Psoas muscle (tissue), 8 donors: ENCODE measurements around the gene CSF3R. TPM values are rescaled to one million over a fixed set of nuclear protein-coding genes. Genes with fewer than 3 reads are reported as not detected.
"Not testable (repeated sequence)": the region's sequence is repeated elsewhere in the genome, so short reads cannot be mapped to it uniquely, and the experiment has no call there.

Experiments
- ATAC-seq, 4 donors: fragments of 200-7000 bp; cut with Tn5 transposase; one replicate each; pipeline ENCODE4 v1.9.1; 2020; ENCODE audit warnings: moderate library complexity in 3 of 4, mild to moderate bottlenecking in 2 of 4
- DNase-seq, 2 donors: peaks; one replicate each; pipeline ENCODE4 v3.0.0-alpha.2; 2020
- H3K27ac ChIP-seq: fragments of 200-600 bp; one replicate; pipeline ENCODE4 v1.8.0; 2022
- H3K27me3 ChIP-seq, 3 donors: fragments of 200-600 bp in 1 of 3; one replicate each; pipeline versions ENCODE4 v1.6.1 to v1.8.0; 2013 to 2022; ENCODE audit warnings: low read length in 2 of 3, mild to moderate bottlenecking in 2 of 3, moderate library complexity in 1 of 3; ENCODE audit not compliant: insufficient read depth in 3 of 3
- H3K36me3 ChIP-seq, 2 donors: fragments of 200-600 bp in 1 of 2; one replicate each; pipeline versions ENCODE4 v1.6.1 to v1.8.0; 2013 to 2022; ENCODE audit warnings: low read depth in 1 of 2, mild to moderate bottlenecking in 1 of 2, moderate library complexity in 1 of 2; ENCODE audit not compliant: insufficient read depth in 1 of 2
- H3K4me1 ChIP-seq: fragments of 200-600 bp; one replicate; pipeline ENCODE4 v1.8.0; 2022
- H3K4me3 ChIP-seq: fragments of 200-600 bp; one replicate; pipeline ENCODE4 v1.8.0; 2022; ENCODE audit warnings: mild to moderate bottlenecking
- H3K9me3 ChIP-seq: fragments of 200-600 bp; one replicate; pipeline ENCODE4 v1.8.0; 2022
- CTCF ChIP-seq: fragments of 200-600 bp; IDR thresholded peaks from one replicate; pipeline ENCODE4 v1.8.0; 2022; ENCODE audit warnings: antibody characterized with exemption
- WGBS, 3 donors: extraction: QIAGEN DNeasy Blood & Tissue Kit; methylation state at CpG; one replicate each; pipeline versions ENCODE4 v1.1.6 to v1.1.7; 2013; 5-methylcytosine and 5-hydroxymethylcytosine counted together
- intact Hi-C, 2 donors: fragments of 100-400 bp; cut with DNase I; formaldehyde crosslinking; loops; one replicate each; pipeline versions ENCODE4 v1.11.0 to v1.14.2; 2022
- polyA plus RNA-seq, 3 donors: library from polyadenylated mRNA; stranded (reverse); fragments of 200-250 nt; gene quantifications; one replicate each; pipeline ENCODE4 v1.2.3, GENCODE V29; 2013
- total RNA-seq, 4 donors: library from RNA; stranded (reverse); fragmentation: NEBNext Ultra II Directional in 2 of 4; extraction: Animal tissue kit (Norgen Biotek cat#: 25700) in 2 of 4; gene quantifications; one replicate each; pipeline versions ENCODE4 v1.2.1 to v1.2.4, GENCODE V29; 2021 to 2023
- donor health status: healthy with polysubstance abuse.
- donor health status: DM: no; HTN: no; CAD: no; lungs with moderate emphysema.
- donor health status: Bipolar disorder and iron deficiency.
- donor health status: healthy.
- donor health status: DM: yes; HTN: yes; CAD: no.
- donor health status: DM: no; HTN: no; CAD: no.
- donor health status: DM: no; HTN: no; CAD: no.
- donor health status: DM: yes; HTN: yes; CAD: no.

The CSF3R gene
- total and polyA plus RNA-seq, 7 donors, result 0.52 to 6.5 (median 1.9) TPM

DNA sequence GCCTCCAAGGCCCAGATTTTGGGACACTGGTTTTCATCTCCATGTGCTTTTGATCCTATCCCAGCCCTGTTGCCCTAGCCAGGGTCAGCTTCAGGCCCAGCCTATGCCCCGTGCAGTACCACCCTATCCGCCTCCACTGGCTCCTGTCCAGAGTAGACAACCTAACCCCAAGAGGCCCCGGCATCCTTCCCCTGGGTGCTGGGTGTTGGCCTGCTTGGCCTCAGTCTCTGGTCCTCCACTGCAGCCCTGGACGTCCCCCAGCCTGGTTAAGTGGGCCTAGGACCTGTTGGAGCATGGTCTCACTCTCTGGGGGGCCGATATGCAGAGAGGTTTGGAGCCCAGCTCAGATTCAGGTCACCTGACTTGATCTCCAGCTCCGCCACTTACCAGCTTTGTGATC is 1.6 kb downstream of the CSF3R start:
- no peak for TF ChIP-seq CTCF
- ATAC-seq, result no peak
- no peak for DNase-seq
- intact Hi-C loops, result no loop called here
- 70 to 78% (median 74%) methylated on average over 6 of the region's 6 CpGs for WGBS, 3 donors
- peaks cover 0 to 4% (median 0%) of the 10 kb centered on the region in 3 donors for H3K27me3 ChIP-seq
- H3K36me3 ChIP-seq, result no peaks in the 10 kb centered on the region
- no peak overlapping the region for H3K4me3 ChIP-seq
- no peaks in the 10 kb centered on the region for H3K9me3 ChIP-seq
- no peaks in the 10 kb centered on the region for H3K4me1 ChIP-seq
- no peak overlapping the region for H3K27ac ChIP-seq

GRCh38 chr1:36480161-36480560 is 2.6 kb downstream of the CSF3R start:
- H3K36me3 ChIP-seq, result no peaks in the 10 kb centered on the region
- intact Hi-C loops, result no loop called here
- H3K9me3 ChIP-seq, result no peaks in the 10 kb centered on the region
- no peak overlapping the region for H3K27ac ChIP-seq
- no peaks in the 10 kb centered on the region for H3K4me1 ChIP-seq
- no peak for TF ChIP-seq CTCF
- DNase-seq (no peak), ATAC-seq (no peak)
- 85 to 96% (median 92%) methylated on average over 2 of the region's 2 CpGs for WGBS, 3 donors
- no peak overlapping the region for H3K4me3 ChIP-seq
- peaks cover 0 to 1% (median 0%) of the 10 kb centered on the region in 3 donors for H3K27me3 ChIP-seq

GRCh38 chr1:36479505-36480051 is 3.1 kb downstream of the CSF3R start:
- H3K4me1 ChIP-seq, result no peaks in the 10 kb centered on the region
- H3K36me3 ChIP-seq, result no peaks in the 10 kb centered on the region
- WGBS, 3 donors, result 69 to 75% (median 70%) methylated on average over 2 of the region's 2 CpGs
- H3K4me3 ChIP-seq, result no peak overlapping the region
- no peaks in the 10 kb centered on the region for H3K9me3 ChIP-seq
- H3K27me3 ChIP-seq, result peaks cover 0 to 1% (median 0%) of the 10 kb centered on the region in 3 donors
- no peak for DNase-seq
- intact Hi-C loops, result no loop called here
- no peak for TF ChIP-seq CTCF
- H3K27ac ChIP-seq, result no peak overlapping the region
- ATAC-seq, result no peak

DNA sequence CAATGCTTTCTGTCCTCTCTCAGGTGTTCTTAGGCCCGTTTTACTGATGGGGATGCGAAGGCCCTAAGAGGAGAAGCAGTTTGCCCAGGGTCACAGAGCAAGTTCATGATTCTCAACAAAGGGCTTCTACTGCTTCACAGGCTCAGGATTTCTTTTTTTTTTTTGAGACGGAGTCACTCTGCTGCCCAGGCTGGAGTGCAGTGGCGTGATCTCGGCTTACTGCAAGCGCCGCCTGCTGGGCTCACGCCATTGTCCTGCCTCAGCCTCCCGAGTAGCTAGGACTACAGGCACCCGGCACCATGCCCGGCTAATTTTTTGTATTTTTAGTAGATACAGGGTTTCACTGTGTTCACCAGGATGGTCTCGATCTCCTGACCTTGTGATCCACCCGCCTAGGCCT is 5.1 kb downstream of the CSF3R start:
- intact Hi-C loops, H3K27ac ChIP-seq, H3K27me3 ChIP-seq, DNase-seq, H3K4me1 ChIP-seq, H3K4me3 ChIP-seq, ATAC-seq, H3K9me3 ChIP-seq, H3K36me3 ChIP-seq: not testable (repeated sequence)
- 80 to 86% (median 81%) methylated on average over 13 of the region's 13 CpGs for WGBS, 3 donors

GRCh38 chr1:36476945-36477344 is 5.8 kb downstream of the CSF3R start:
- ATAC-seq, result no peak
- no peak for DNase-seq
- Histone ChIP-seq H3K4me1 (no peaks in the 10 kb centered on the region), H3K9me3 (no peaks in the 10 kb centered on the region), H3K27me3 (peaks cover 0 to 1% (median 0%) of the 10 kb centered on the region in 3 donors), H3K36me3 (no peaks in the 10 kb centered on the region), H3K4me3 (no peak overlapping the region), H3K27ac (no peak overlapping the region)
- WGBS, 3 donors, result 81 to 89% (median 82%) methylated on average over 5 of the region's 5 CpGs
- TF ChIP-seq CTCF, result no peak
- intact Hi-C loops, result no loop called here
